Tibial artery (tissue), 4 donors: ENCODE data around the gene KCNQ4.

ENCODE experiments used
- DNase-seq, 2 donors: peaks; one replicate each; pipeline ENCODE4 v3.0.0-alpha.2; 2019
- H3K27ac ChIP-seq, 2 donors: fragments of 200-600 bp; sonication (generic) in 1 of 2; 1 replicate in 1 of 2; 2 replicates in 1 of 2; pipeline ENCODE4 v1.5.1; 2018 to 2019; ENCODE audit warnings: mild to moderate bottlenecking in 1 of 2
- H3K27me3 ChIP-seq, 2 donors: fragments of 200-600 bp; sonication (generic) in 1 of 2; one replicate each; pipeline versions ENCODE4 v1.5.1 to v1.6.0; 2016 to 2019
- H3K36me3 ChIP-seq, 3 donors: fragments of 200-600 bp; sonication (generic) in 2 of 3; one replicate each; pipeline ENCODE4 v1.5.1; 2016 to 2019; ENCODE audit warnings: mild to moderate bottlenecking in 2 of 3
- H3K4me1 ChIP-seq, 4 donors: fragments of 200-600 bp; sonication (generic) in 2 of 4; 1 replicate in 3 of 4; 2 replicates in 1 of 4; pipeline ENCODE4 v1.5.1; 2016 to 2019
- H3K4me3 ChIP-seq, 2 donors: fragments of 200-600 bp; sonication (generic) in 1 of 2; 1 replicate in 1 of 2; 2 replicates in 1 of 2; pipeline ENCODE4 v1.5.1; 2018 to 2019; ENCODE audit warnings: mild to moderate bottlenecking in 2 of 2
- H3K9me3 ChIP-seq, 3 donors: fragments of 200-600 bp; sonication (generic) in 1 of 3; one replicate each; pipeline ENCODE4 v1.5.1; 2016 to 2019
- intact Hi-C: fragments of 100-400 bp; cut with DNase I; formaldehyde crosslinking; loops from one replicate; pipeline ENCODE4 v1.15.0; 2023; ENCODE audit warnings: low total_unique reads
- TF ChIP-seq, protein P1 (sequence below), 2 experiments: fragments of 200-600 bp in 1 of 2; fragments of 450-650 bp in 1 of 2; IDR thresholded peaks; one replicate each; pipeline ENCODE4 v1.5.1; 2017 to 2019; ENCODE audit warnings: antibody characterized with exemption in 2 of 2, mild to moderate bottlenecking in 1 of 2, moderate library complexity in 1 of 2

The KCNQ4 gene

DNA sequence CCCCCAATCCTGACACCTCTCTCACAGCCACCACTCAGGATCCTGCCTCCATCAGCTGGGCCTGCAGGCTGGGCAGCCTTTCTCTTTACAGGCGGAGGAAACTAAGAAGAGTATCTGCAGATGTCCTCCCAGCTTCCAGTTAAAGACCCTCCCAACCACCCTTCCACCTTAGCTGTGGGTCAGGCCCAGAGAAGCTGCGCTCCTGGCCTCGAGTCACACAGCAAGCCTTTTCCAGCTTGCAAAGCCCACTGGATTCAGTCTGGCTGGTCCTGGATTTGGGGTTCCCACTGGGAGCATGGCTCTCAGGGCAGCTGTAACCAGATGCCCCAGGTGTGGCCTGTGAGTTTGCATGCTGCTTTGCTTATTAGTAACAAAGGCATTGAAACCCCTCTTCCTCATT is 19.9 kb downstream of the KCNQ4 start:
- no peaks in the 10 kb centered on the region for H3K9me3 ChIP-seq
- TF ChIP-seq, protein P1, sequence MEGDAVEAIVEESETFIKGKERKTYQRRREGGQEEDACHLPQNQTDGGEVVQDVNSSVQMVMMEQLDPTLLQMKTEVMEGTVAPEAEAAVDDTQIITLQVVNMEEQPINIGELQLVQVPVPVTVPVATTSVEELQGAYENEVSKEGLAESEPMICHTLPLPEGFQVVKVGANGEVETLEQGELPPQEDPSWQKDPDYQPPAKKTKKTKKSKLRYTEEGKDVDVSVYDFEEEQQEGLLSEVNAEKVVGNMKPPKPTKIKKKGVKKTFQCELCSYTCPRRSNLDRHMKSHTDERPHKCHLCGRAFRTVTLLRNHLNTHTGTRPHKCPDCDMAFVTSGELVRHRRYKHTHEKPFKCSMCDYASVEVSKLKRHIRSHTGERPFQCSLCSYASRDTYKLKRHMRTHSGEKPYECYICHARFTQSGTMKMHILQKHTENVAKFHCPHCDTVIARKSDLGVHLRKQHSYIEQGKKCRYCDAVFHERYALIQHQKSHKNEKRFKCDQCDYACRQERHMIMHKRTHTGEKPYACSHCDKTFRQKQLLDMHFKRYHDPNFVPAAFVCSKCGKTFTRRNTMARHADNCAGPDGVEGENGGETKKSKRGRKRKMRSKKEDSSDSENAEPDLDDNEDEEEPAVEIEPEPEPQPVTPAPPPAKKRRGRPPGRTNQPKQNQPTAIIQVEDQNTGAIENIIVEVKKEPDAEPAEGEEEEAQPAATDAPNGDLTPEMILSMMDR (IDR thresholded peaks at IDR 0.05) = no peak
- DNase-seq = no peak
- no peak overlapping the region for H3K4me3 ChIP-seq
- no peaks in the 10 kb centered on the region for H3K36me3 ChIP-seq
- H3K27ac ChIP-seq = peak overlapping the region; percentile 79 to 85
- intact Hi-C loops = no loop called here
- peaks cover 9 to 97% (median 78%) of the 10 kb centered on the region in 4 donors for H3K4me1 ChIP-seq
- H3K27me3 ChIP-seq = no peaks in the 10 kb centered on the region

DNA sequence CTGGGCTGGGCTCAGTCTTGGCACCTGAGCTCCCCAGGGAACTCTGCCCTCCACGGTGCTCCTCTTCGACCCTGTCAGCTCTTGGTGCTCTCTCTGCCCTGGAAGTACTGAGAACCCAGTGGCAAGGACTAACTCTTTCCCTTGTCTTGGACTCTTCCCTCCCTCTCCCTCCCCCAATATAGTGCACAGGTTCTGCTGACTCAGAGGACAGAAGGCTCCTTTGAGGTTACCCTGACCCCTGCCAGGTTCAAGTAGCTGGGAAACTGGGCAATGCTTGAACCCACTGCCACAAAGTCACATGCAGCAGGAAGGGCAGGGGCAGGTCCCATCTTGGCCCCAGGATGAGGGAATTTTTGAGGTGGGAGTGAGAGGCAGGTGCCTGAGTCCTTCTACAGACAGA is 20.3 kb downstream of the KCNQ4 start:
- TF ChIP-seq, protein P1 (IDR thresholded peaks at IDR 0.05) = no peak
- H3K36me3 ChIP-seq = no peaks in the 10 kb centered on the region
- DNase-seq = no peak
- no peaks in the 10 kb centered on the region for H3K27me3 ChIP-seq
- no peaks in the 10 kb centered on the region for H3K9me3 ChIP-seq
- peaks cover 9 to 96% (median 75%) of the 10 kb centered on the region in 4 donors for H3K4me1 ChIP-seq
- H3K27ac ChIP-seq = peak overlapping the region; percentile 79 to 85
- H3K4me3 ChIP-seq = no peak overlapping the region
- intact Hi-C loops = no loop called here

DNA sequence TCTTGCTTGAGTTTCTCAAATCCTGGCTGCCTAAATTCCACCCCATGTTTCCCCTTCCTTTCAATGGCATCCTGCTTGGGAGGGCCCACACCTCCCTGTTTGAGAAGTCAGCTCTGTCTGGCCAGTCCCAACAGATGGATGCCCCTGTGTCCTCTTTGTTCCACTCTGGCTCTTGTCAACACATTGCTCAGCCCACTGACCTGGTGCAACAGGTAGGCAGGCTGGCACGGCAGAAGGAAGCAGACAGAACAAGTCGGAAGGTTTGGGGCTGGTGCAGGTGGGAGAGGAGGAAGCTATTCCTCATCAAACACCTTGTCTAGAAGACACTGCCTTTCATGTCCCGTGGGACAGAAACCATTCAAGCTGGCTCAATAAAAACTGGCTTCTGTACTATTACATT is 22.7 kb downstream of the KCNQ4 start:
- H3K4me3 ChIP-seq = no peak overlapping the region
- peaks cover 0 to 73% (median 53%) of the 10 kb centered on the region in 4 donors for H3K4me1 ChIP-seq
- TF ChIP-seq, protein P1 (IDR thresholded peaks at IDR 0.05) = no peak
- H3K9me3 ChIP-seq = no peaks in the 10 kb centered on the region
- DNase-seq = no peak
- H3K27ac ChIP-seq = peak overlapping the region; percentile 70 to 85
- intact Hi-C loops = no loop called here
- no peaks in the 10 kb centered on the region for H3K36me3 ChIP-seq
- no peaks in the 10 kb centered on the region for H3K27me3 ChIP-seq

DNA sequence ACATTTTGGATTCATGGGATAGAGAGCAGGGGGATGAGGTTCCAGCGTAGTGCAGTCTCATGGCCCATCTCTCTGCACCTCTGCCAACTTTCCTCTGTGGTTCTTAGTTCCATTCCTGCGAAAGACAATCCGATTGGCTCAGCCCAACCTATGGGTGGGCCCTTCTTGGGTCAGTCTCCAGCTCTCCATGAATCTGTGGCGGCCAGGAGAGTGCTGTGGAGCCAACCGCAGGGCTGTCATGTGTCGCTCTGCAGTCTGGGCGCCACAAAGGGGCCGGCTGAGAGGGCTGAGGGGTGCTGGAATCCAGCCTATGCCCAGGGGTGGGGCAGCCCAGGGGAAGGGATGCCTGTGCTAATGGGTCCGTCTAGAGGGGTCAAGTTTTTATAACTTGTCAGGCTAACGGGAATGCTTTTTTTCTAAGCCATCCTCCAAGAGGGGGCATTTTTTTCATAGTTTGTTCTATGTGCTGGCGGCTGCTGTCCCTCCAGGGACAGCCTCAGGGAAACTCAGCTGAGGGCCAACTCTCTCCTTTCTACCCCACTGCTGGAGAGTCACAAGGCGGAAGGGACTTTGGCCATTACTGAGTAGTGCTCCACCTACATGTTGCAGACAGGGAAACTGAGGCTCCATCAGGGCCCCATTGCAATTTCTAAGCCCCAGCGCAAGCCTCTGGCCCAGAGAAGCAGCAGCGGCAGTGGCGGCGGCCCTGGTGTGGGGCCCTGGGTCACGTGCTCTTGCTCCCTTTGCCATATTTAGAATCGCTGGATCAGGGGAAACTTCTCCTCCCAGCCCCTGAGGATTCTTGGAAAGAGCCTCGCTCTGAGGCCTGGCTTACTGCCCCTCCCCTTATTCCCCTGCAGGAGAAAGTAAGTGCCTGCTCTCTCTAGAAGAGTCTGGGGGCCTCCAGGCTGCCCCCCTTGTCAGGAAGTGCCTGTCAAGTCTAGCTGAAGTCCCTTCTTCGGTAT is 23.4 kb downstream of the KCNQ4 start:
- H3K36me3 ChIP-seq = no peaks in the 10 kb centered on the region
- peak overlapping the region; percentile 70 to 85 for H3K27ac ChIP-seq
- TF ChIP-seq, protein P1 (IDR thresholded peaks at IDR 0.05) = no peak
- intact Hi-C loops = no loop called here
- H3K27me3 ChIP-seq = no peaks in the 10 kb centered on the region
- H3K4me1 ChIP-seq = peaks cover 0 to 65% (median 45%) of the 10 kb centered on the region in 4 donors
- DNase-seq = peak; percentile 36 to 87
- peak overlapping the region; percentile 11 to 27 for H3K4me3 ChIP-seq
- no peaks in the 10 kb centered on the region for H3K9me3 ChIP-seq

DNA sequence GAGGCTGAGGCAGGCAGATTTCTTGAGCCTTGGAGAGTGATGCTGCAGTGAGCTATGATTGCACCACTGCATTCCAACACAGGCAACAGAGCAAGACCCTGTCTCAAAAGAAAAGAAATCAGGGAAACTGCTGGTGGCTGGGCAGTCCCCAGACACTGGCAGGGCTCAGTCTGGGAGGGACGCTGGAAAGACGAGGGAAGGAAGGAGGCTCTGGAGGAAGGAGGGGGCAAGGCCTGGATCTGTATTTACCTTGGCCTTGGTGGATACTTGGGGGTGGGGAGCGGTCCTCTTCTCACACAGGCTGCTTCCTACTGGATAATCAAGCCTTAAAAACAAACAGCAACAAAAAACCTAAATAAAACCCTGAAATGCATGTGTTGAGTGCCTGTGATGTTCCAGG is 24.4 kb downstream of the KCNQ4 start:
- Histone ChIP-seq H3K36me3 (no peaks in the 10 kb centered on the region), H3K4me3 (no peak overlapping the region), H3K9me3 (no peaks in the 10 kb centered on the region), H3K27ac (peak overlapping the region; percentile 70 to 85), H3K4me1 (peaks cover 0 to 57% (median 40%) of the 10 kb centered on the region in 4 donors), H3K27me3 (no peaks in the 10 kb centered on the region)
- intact Hi-C loops = no loop called here
- TF ChIP-seq, protein P1 (IDR thresholded peaks at IDR 0.05) = no peak
- no peak for DNase-seq
